ENCODE measurements around the gene ZNF697.
"Not testable (repeated sequence)": the region's sequence is repeated elsewhere in the genome, so short reads cannot be mapped to it uniquely, and the experiment has no call there.

ZNF697 gene

GRCh38 chr1:119626841-119627240, 21.2 kb downstream of the ZNF697 start:
- DNase-seq = no peak

GRCh38 chr1:119626011-119626545, 22.0 kb downstream of the ZNF697 start:
- DNase-seq = no peak

GRCh38 chr1:119623678-119624077, 24.4 kb downstream of the ZNF697 start:
- no peak for DNase-seq

DNA sequence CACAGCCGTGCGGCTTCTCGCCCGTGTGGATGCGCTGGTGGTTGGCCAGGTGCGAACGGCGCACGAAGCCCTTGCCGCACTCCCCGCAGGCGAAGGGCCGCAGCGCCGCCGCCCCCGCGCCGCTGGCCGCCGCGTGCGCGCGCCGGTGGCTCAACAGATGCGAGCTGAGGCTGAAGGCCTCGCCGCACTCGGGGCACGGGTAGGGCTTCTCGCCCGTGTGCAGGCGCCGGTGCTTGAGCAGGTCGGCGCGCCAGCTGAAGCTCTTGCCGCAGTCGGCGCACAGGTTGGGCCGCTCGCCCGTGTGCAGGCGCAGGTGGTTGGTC, 24.9 kb downstream of the ZNF697 start:
- no peak for DNase-seq

- DNase-seq = no peak
These were observed 25.5 kb downstream of the ZNF697 start for GRCh38 chr1:119622311-119623192.

DNA sequence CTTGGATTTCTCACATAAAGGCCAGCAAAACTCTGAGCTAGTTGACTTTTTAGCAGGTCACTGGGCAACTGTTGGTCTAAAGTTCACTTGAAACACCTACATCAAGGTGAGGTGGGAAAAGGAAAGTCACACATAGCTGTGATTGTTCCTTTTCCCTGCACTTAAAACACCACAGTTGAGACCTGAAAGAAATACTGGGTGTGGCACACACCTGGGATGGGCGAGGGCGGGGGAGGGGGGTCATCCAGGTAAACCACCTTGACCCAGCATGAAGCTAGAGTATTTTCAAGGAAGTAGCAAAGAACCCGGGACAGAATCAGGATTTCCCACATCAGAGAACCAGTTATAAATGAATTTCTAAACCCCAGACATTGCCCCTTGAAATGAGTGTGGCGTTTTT, 26.4 kb downstream of the ZNF697 start:
- no peak for DNase-seq

DNA sequence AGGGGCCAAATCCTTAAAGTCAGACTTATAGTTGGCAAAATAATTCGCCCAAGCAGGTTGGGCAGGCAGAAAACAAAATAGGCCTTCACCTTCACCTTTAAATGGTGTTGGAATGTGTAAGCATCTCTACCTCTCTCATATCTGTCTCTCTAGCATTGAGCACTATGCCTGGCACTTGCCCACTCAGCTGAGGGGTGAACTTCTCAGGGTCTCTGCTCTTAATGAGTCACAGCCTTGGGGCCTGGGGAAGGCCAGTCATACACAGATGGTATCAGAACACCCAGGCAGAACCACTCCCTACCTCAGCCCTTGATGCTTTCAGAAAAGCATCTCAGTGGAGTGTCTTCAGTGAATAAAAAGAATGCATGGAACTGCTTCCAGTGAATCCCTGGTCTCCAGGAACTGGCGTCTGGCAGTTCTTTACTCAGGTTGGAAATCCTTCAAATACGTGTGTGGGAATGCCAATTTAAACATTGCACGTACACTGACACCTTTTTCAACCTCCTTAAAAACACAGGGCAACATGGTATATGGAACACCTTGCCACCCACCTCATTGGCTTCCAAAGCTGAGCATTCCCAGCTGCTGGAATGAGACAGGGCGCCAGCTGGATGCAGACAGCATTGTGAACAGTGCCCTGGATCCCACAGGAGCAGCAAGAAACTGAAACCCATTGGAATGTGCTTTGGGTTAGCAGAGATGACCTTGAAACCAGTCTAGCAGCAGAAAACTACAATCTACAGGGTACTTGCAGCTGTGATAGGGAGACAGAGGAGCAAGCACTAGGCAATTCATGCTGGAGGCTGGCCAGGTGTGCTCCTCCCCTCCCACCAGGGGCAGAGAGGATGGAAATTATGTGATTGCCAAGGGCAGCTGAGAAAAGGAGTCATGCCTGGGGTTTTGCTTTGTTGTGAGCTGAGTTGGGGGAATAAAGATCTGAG, 30.0 kb downstream of the ZNF697 start:
- DNase-seq = no peak

GRCh38 chr1:119616748-119617147, 31.3 kb downstream of the ZNF697 start:
- DNase-seq = not testable (repeated sequence)

- not testable (repeated sequence) for DNase-seq
These were observed 33.0 kb downstream of the ZNF697 start for GRCh38 chr1:119615100-119615499.

- DNase-seq = peak; percentile 60
These were observed 34.0 kb downstream of the ZNF697 start for GRCh38 chr1:119613769-119614720.

GRCh38 chr1:119611701-119612113, 36.4 kb downstream of the ZNF697 start:
- DNase-seq = peak; percentile 46

GRCh38 chr1:119608816-119609215, 39.2 kb downstream of the ZNF697 start:
- not testable (repeated sequence) for DNase-seq

- not testable (repeated sequence) for DNase-seq
These were observed 40.8 kb downstream of the ZNF697 start for GRCh38 chr1:119607087-119607807.

- DNase-seq = no peak
These were observed 41.7 kb downstream of the ZNF697 start for GRCh38 chr1:119606394-119606793.

- no peak for DNase-seq
These were observed 42.4 kb downstream of the ZNF697 start for GRCh38 chr1:119605686-119606085.

- not testable (repeated sequence) for DNase-seq
These were observed 43.0 kb downstream of the ZNF697 start for GRCh38 chr1:119605080-119605479.

DNA sequence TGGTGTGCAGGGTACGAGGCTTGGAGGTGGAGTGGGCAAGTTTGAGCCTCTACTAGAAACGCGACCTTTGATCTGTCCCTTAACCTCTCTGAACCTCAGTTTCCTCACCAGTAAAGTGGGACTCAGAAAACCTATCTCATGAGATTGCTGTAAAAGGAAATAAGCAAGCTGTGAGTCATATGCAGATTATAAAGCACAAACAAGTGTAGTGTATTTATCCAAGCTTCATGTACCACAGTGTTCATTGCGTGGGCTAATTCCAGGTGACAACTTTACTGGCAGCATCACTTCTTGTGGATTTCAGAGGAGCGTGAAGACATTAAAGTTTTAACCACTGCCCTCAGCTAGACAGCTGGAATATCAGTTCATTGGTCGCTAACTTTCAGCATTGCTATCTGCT, 44.4 kb downstream of the ZNF697 start:
- DNase-seq = no peak

GRCh38 chr1:119603241-119603640, 44.8 kb downstream of the ZNF697 start:
- DNase-seq = not testable (repeated sequence)

- DNase-seq = not testable (repeated sequence)
These were observed 45.3 kb downstream of the ZNF697 start for GRCh38 chr1:119602789-119603188.

- no peak for DNase-seq
These were observed 45.9 kb downstream of the ZNF697 start for GRCh38 chr1:119602169-119602568.

DNA sequence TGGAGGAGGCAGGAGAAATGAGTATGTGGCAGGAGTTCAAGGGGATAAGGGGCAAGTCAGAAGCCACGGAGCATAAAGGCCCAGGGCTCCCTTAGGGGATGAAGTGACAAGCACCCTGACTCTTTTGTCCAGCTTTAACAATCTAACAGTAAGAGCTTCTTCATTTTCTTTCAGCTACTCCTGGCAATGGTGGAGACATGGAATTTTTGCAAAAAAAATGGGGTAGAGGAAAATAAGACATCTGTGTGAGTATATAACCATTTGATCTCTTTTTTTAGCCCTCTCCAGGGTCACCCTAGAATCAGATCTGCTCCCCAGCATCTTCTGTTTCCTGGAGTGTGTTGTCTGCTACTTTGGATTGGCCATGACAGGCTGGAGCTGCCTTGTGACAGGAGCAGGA, 47.1 kb downstream of the ZNF697 start:
- DNase-seq = no peak

All from CD4-positive, alpha-beta T cell treated with Interleukin-6 for 4 hours (primary cell).